K562 (cell line): Measurements from ENCODE around the gene ATP5PB. TPM values are rescaled to one million over a fixed set of nuclear protein-coding genes. Genes with fewer than 3 reads are reported as not detected.

ENCODE experiments used
- ATAC-seq: fragments of 200-7000 bp; cut with Tn5 transposase; 3 replicates; pipeline ENCODE4 v1.9.1; 2020; ENCODE audit warnings: moderate library complexity
- BruUV-seq: library from RNA; stranded (reverse); fragments of 400-500 nt; replicated peaks from 2 replicates; lab custom pipeline; 2021; lab: Mats Ljungman, UMichigan
- CTCF ChIA-PET: fragments of 300-600 bp; formaldehyde crosslinking; extraction: SDS; loops from one replicate; lab custom pipeline; 2021; ENCODE audit warnings: low intra/inter-chr PET ratio; lab: Yijun Ruan, JAX
- POLR2A ChIA-PET: fragments of 300-600, 350-650 bp; sonication (Branson Sonifier 250); formaldehyde crosslinking; extraction: SDS; loops from one replicate; lab custom pipeline; 2021; ENCODE audit warnings: antibody characterized with exemption, inconsistent platforms; lab: Yijun Ruan, JAX
- DNase-seq, 4 experiments: peaks; one replicate each; pipeline versions ENCODE4 v3.0.0 to v3.0.0-alpha.2; 2011 to 2018; ENCODE audit warnings: low spot score in 3 of 4, mixed read lengths in 3 of 4; ENCODE audit errors: extremely low read depth in 1 of 4
- FAIRE-seq: peaks from 2 replicates; lab custom pipeline; 2011; peaks lifted over from hg19 to GRCh38; lab: Jason Lieb, UNC
- H2AFZ ChIP-seq: 2 replicates; pipeline ENCODE4 v1.6.0; 2011; ENCODE audit warnings: low read depth, low read length, control low read depth, inconsistent platforms
- H3K27ac ChIP-seq: fragments of 200-600 bp; 3 replicates; pipeline ENCODE4 v1.8.0; 2011; ENCODE audit warnings: low read depth, mild to moderate bottlenecking, control low read depth, inconsistent platforms, low read length, moderate library complexity, mixed read lengths; ENCODE audit errors: extremely low read depth
- H3K27me3 ChIP-seq, 2 experiments: fragments of 300-600 bp in 1 of 2; 2 replicates in 1 of 2; 3 replicates in 1 of 2; pipeline versions ENCODE4 v1.6.0 to v1.8.0; 2011; ENCODE audit warnings: inconsistent platforms in 2 of 2, low read length in 2 of 2, mild to moderate bottlenecking in 1 of 2, mixed read lengths in 1 of 2, moderate library complexity in 1 of 2; ENCODE audit not compliant: control insufficient read depth in 2 of 2, insufficient read depth in 2 of 2
- H3K36me3 ChIP-seq: fragments of 300-600 bp; 3 replicates; pipeline ENCODE4 v1.8.0; 2011; ENCODE audit warnings: mild to moderate bottlenecking, low read length, inconsistent platforms; ENCODE audit not compliant: control insufficient read depth, insufficient read depth
- H3K4me1 ChIP-seq, 2 experiments: fragments of 200-600 bp in 1 of 2; replicated peaks in 1 of 2; 2 replicates in 1 of 2; 3 replicates in 1 of 2; pipeline versions ENCODE4 v1.5.1 to v1.8.0; 2011; ENCODE audit warnings: inconsistent platforms in 2 of 2, low read length in 2 of 2, mild to moderate bottlenecking in 1 of 2, mixed read lengths in 1 of 2, moderate library complexity in 1 of 2; ENCODE audit not compliant: control insufficient read depth in 2 of 2, insufficient read depth in 2 of 2
- H3K4me2 ChIP-seq: 2 replicates; pipeline ENCODE4 v1.6.1; 2011; ENCODE audit warnings: low read length, control low read depth, inconsistent platforms, mixed read lengths; ENCODE audit not compliant: insufficient read depth
- H3K4me3 ChIP-seq: fragments of 200-600 bp; sonication (generic), shearing (Covaris generic); 2 replicates; pipeline ENCODE4 v1.5.1; 2016; ENCODE audit warnings: control low read depth, inconsistent platforms
- H3K79me2 ChIP-seq: fragments of 200-600 bp; 3 replicates; pipeline ENCODE4 v1.8.0; 2011; ENCODE audit warnings: low read length, inconsistent platforms; ENCODE audit not compliant: control insufficient read depth, insufficient read depth
- H3K9ac ChIP-seq, 2 experiments: 2 replicates each; pipeline versions ENCODE4 v1.6.0 to v1.6.1; 2011; ENCODE audit warnings: low read depth in 2 of 2, low read length in 2 of 2, control low read depth in 1 of 2, inconsistent platforms in 1 of 2, mild to moderate bottlenecking in 1 of 2, mixed read lengths in 1 of 2; ENCODE audit not compliant: insufficient read depth in 1 of 2
- H3K9me1 ChIP-seq: one replicate; pipeline ENCODE4 v1.6.0; 2011; ENCODE audit warnings: inconsistent platforms, mild to moderate bottlenecking, low read length, moderate library complexity; ENCODE audit not compliant: control insufficient read depth, insufficient read depth
- H3K9me3 ChIP-seq: replicated peaks from 2 replicates; pipeline ENCODE4 v1.5.1; 2011; ENCODE audit warnings: low read depth, low read length, inconsistent platforms; ENCODE audit not compliant: control insufficient read depth, insufficient read depth
- H4K20me1 ChIP-seq: replicated peaks from 2 replicates; pipeline ENCODE4 v1.6.1; 2011; ENCODE audit warnings: low read length, inconsistent platforms, mixed read lengths; ENCODE audit not compliant: control insufficient read depth, insufficient read depth
- CXXC5 ChIP-seq: fragments of 250-450 bp; sonication (Bioruptor Pico); IDR thresholded peaks from 2 replicates; pipeline ENCODE4 v1.8.0; 2022; ENCODE audit warnings: inconsistent platforms, mild to moderate bottlenecking, moderate library complexity
- ESRRB ChIP-seq: fragments of 250-450 bp; sonication (Bioruptor Pico); IDR thresholded peaks from 2 replicates; pipeline ENCODE4 v1.5.0; 2020; ENCODE audit warnings: mild to moderate bottlenecking, moderate library complexity, borderline replicate concordance
- ETV5 ChIP-seq: sonication (generic); formaldehyde crosslinking; IDR thresholded peaks from 2 replicates; pipeline ENCODE4 v1.4.0; 2020; ENCODE audit warnings: low read depth, mild to moderate bottlenecking, missing genetic modification reagents
- FOSL1 ChIP-seq: fragments of 200-800 bp; sonication (Bioruptor generic); conservative IDR thresholded peaks from 2 replicates; pipeline ENCODE4 v1.6.1; 2016; ENCODE audit warnings: missing genetic modification characterization, missing compliant biosample characterization
- HDAC1 ChIP-seq, 2 experiments: fragments of 450-650 bp; IDR thresholded peaks; 2 replicates each; pipeline ENCODE4 v1.6.1; 2016 to 2017; ENCODE audit warnings: inconsistent platforms in 1 of 2, mild to moderate bottlenecking in 1 of 2, moderate library complexity in 1 of 2
- KAT7 ChIP-seq: sonication (generic); formaldehyde crosslinking; IDR thresholded peaks from 2 replicates; pipeline ENCODE4 v1.8.0; 2022; ENCODE audit warnings: missing genetic modification reagents, mild to moderate bottlenecking, borderline replicate concordance
- MCM3 ChIP-seq: fragments of 450-650 bp; IDR thresholded peaks from 2 replicates; pipeline ENCODE4 v1.6.1; 2016
- NFE2 ChIP-seq: IDR thresholded peaks from 2 replicates; pipeline ENCODE4 v1.6.1; 2014; ENCODE audit warnings: antibody characterized with exemption, low read depth
- NFRKB ChIP-seq: fragments of 450-650 bp; IDR thresholded peaks from 2 replicates; pipeline ENCODE4 v1.6.1; 2016; ENCODE audit warnings: low read depth
- PHTF2 ChIP-seq: fragments of 250-450 bp; sonication (Bioruptor Pico); IDR thresholded peaks from 2 replicates; pipeline ENCODE4 v1.5.0; 2021; ENCODE audit warnings: mild to moderate bottlenecking
- PREB ChIP-seq: sonication (generic); formaldehyde crosslinking; IDR thresholded peaks from 2 replicates; pipeline ENCODE4 v1.8.1; 2023; ENCODE audit warnings: mild to moderate bottlenecking, missing genetic modification reagents
- RBM14 ChIP-seq: fragments of 200-400 bp; formaldehyde crosslinking; IDR thresholded peaks from 2 replicates; pipeline ENCODE4 v1.6.1; 2018; ENCODE audit warnings: low read depth, mild to moderate bottlenecking, low read length, moderate library complexity, borderline replicate concordance; ENCODE audit not compliant: insufficient read depth
- RHOXF2B ChIP-seq: fragments of 250-450 bp; sonication (Bioruptor Pico); conservative IDR thresholded peaks from 2 replicates; pipeline ENCODE4 v1.5.1; 2021
- SRSF3 ChIP-seq: fragments of 200-400 bp; formaldehyde crosslinking; IDR thresholded peaks from 2 replicates; pipeline ENCODE4 v1.6.1; 2016; ENCODE audit warnings: mild to moderate bottlenecking, low read length, moderate library complexity; ENCODE audit not compliant: insufficient read depth
- SRSF7 ChIP-seq: fragments of 200-400 bp; formaldehyde crosslinking; optimal IDR thresholded peaks from 2 replicates; pipeline ENCODE3; 2017; ENCODE audit warnings: mild to moderate bottlenecking, low read depth, low read length
- TOE1 ChIP-seq, 2 experiments: fragments of 450-650 bp in 1 of 2; sonication (generic) in 1 of 2; formaldehyde crosslinking in 1 of 2; IDR thresholded peaks; 2 replicates each; pipeline versions ENCODE4 v1.7.1 to v1.8.0; 2016 to 2022; ENCODE audit warnings: borderline replicate concordance in 2 of 2, mild to moderate bottlenecking in 2 of 2, antibody characterized with exemption in 1 of 2, inconsistent platforms in 1 of 2, low read depth in 1 of 2, missing genetic modification reagents in 1 of 2, moderate library complexity in 1 of 2
- ZBTB43 ChIP-seq: sonication (generic); formaldehyde crosslinking; IDR thresholded peaks from 2 replicates; pipeline ENCODE4 v1.8.0; 2023; ENCODE audit warnings: mild to moderate bottlenecking, missing genetic modification reagents
- ZFPM2 ChIP-seq: fragments of 250-450 bp; sonication (Bioruptor Pico); IDR thresholded peaks from 2 replicates; pipeline ENCODE4 v1.5.1; 2022; ENCODE audit warnings: mild to moderate bottlenecking
- ZNF277 ChIP-seq: fragments of 250-450 bp; sonication (Bioruptor Pico); IDR thresholded peaks from 2 replicates; pipeline ENCODE4 v1.8.0; 2022; ENCODE audit warnings: inconsistent platforms, mild to moderate bottlenecking, moderate library complexity, borderline replicate concordance
- ZNF589 ChIP-seq: fragments of 200-800 bp; sonication (Bioruptor generic); IDR thresholded peaks from 2 replicates; pipeline ENCODE4 v1.6.1; 2016; ENCODE audit warnings: low read depth, missing genetic modification characterization, missing compliant biosample characterization
- WGBS: fragments of 100-300 bp; shearing (Covaris generic); methylation state at CpG from one replicate; pipeline ENCODE4 v1.1.6; 2016; ENCODE audit warnings: low coverage, mixed read lengths; ENCODE audit not compliant: insufficient coverage; ENCODE audit errors: missing lambda C conversion rate; 5-methylcytosine and 5-hydroxymethylcytosine counted together
- in situ Hi-C: fragments of 300-500 bp; cut with MboI; formaldehyde crosslinking; loops from 4 replicates; pipeline ENCODE4 v1.15.0; 2018; ENCODE audit warnings: inconsistent platforms, mixed read lengths
- intact Hi-C: fragments of 100-400 bp; cut with micrococcal nuclease; formaldehyde crosslinking; loops from 2 replicates; pipeline ENCODE4 v1.14.2; 2022
- polyA plus RNA-seq, 8 experiments: library from polyadenylated mRNA; depleted of rRNA in 4 of 8; stranded (reverse) in 5 of 8; unstranded in 3 of 8; fragments of >200 nt; fragmentation: Nextera tagmentation in 2 of 8; fragmentation: Illumina TruSeq in 1 of 8; extraction: Ambion mirVana in 2 of 8; extraction: Trizol in 1 of 8; gene quantifications; 2 replicates each; pipeline versions ENCODE4 v1.2.1 to v1.2.3, GENCODE V29; 2011 to 2014; ENCODE audit warnings: inconsistent platforms in 1 of 8, missing spikeins in 1 of 8
- total RNA-seq, 7 experiments: library from RNA; depleted of rRNA in 6 of 7; stranded (reverse); fragments of >200 nt in 6 of 7; fragmentation: Illumina TruSeq in 2 of 7; extraction: Trizol in 2 of 7; gene quantifications; 2 replicates each; pipeline versions ENCODE4 v1.2.1 to v1.2.3, GENCODE V29; 2011 to 2021; ENCODE audit warnings: low replicate concordance in 1 of 7

The ATP5PB gene
- total and polyA plus RNA-seq, 9 of the 15 experiments (the other 6 are each of a cell fraction or from before 2014, with no cell fraction given): 651 to 2,735 (median 1,061) TPM

- FAIRE-seq (peak; percentile 57), DNase-seq (peak in 1 of 4 experiments; percentile 32), ATAC-seq (no peak)
- Histone ChIP-seq H3K4me1 (peaks cover 17 to 24% of the 10 kb centered on the region in 2 experiments), H3K79me2 (no peaks in the 10 kb centered on the region), H3K9me1 (no peaks in the 10 kb centered on the region), H3K36me3 (no peaks in the 10 kb centered on the region), H3K27me3 (peaks cover 4 to 6% of the 10 kb centered on the region in 2 experiments; a peak in 1 of 5 replicates), H3K4me2 (peak within 1 kb of the TSS; percentile 52), H3K9me3 (no peaks in the 10 kb centered on the region), H2AFZ (peak within 1 kb of the TSS; percentile 56), H3K9ac (no peak within 1 kb of the TSS), H3K4me3 (no peak within 1 kb of the TSS), H3K27ac (no peak within 1 kb of the TSS), H4K20me1 (no peaks in the 10 kb centered on the region)
- intact Hi-C loops (no loop called here), in situ Hi-C loops (no loop called here)
- no TSS peak for BruUV-seq
- POLR2A ChIA-PET: interaction anchor here (0.6 to 1.5 kb wide), 7 partner anchors 9 to 266 kb away, joined by 3 to 4 read pairs (median 3); no protein-coding TSS in a partner anchor
- 7% methylated on average over 4 of the region's 4 CpGs for WGBS
- CTCF ChIA-PET: no interaction called here
- TF ChIP-seq NFE2: no peak
- TF ChIP-seq ZNF277 (CRISPR knock-in tag): no peak
- no peak for TF ChIP-seq TOE1 (IDR thresholded peaks at IDR 0.05; ENCODE audit: borderline replicate concordance)
- TF ChIP-seq TOE1 (CRISPR knock-in tag; IDR thresholded peaks at IDR 0.05; ENCODE audit: borderline replicate concordance, low read depth): no peak
- TF ChIP-seq SRSF3: no peak
- 0 out of 2 replicates have a peak, but pooled peaks have one; percentile 25 for TF ChIP-seq ETV5 (CRISPR knock-in tag)
- TF ChIP-seq RBM14: no peak
- no peak for TF ChIP-seq PREB
- no peak for TF ChIP-seq ZNF589
- no peak for TF ChIP-seq ESRRB
- no peak for TF ChIP-seq ZBTB43 (CRISPR knock-in tag)
- no peak for TF ChIP-seq MCM3
- TF ChIP-seq CXXC5: 0 out of 2 replicates have a peak, but pooled peaks have one; percentile 18
- no peak for TF ChIP-seq KAT7 (CRISPR knock-in tag)
- no peak for TF ChIP-seq SRSF7
- no peak for TF ChIP-seq RHOXF2B
- TF ChIP-seq PHTF2 (CRISPR knock-in tag): no peak
- TF ChIP-seq FOSL1 (tag): no peak
- TF ChIP-seq ZFPM2 (CRISPR knock-in tag): no peak
- no peak for TF ChIP-seq NFRKB
- no peak for TF ChIP-seq HDAC1 (IDR thresholded peaks at IDR 0.05)
Measured at GRCh38 chr1:111503585-111504060, 54.4 kb downstream of the ATP5PB start, which contains the start of the genes ADORA3 and TMIGD3. ADORA3 (minus strand) TSS chr1:111503633; CDS start chr1:111503354, 279 bp downstream. TMIGD3 (minus strand) TSS chr1:111503633; CDS start chr1:111503354, 279 bp downstream.
